CD4-positive, alpha-beta T cell treated with Interleukin-1 beta for 1 hour (primary cell): Measurements from ENCODE around the gene DSC2.
"Not testable (repeated sequence)": the region's sequence is repeated elsewhere in the genome, so short reads cannot be mapped to it uniquely, and the experiment has no call there.

ENCODE experiments used
- DNase-seq, 2 donors: peaks; one replicate each; pipeline ENCODE4 v3.0.0-alpha.2; 2020 to 2022

Gene DSC2

DNA sequence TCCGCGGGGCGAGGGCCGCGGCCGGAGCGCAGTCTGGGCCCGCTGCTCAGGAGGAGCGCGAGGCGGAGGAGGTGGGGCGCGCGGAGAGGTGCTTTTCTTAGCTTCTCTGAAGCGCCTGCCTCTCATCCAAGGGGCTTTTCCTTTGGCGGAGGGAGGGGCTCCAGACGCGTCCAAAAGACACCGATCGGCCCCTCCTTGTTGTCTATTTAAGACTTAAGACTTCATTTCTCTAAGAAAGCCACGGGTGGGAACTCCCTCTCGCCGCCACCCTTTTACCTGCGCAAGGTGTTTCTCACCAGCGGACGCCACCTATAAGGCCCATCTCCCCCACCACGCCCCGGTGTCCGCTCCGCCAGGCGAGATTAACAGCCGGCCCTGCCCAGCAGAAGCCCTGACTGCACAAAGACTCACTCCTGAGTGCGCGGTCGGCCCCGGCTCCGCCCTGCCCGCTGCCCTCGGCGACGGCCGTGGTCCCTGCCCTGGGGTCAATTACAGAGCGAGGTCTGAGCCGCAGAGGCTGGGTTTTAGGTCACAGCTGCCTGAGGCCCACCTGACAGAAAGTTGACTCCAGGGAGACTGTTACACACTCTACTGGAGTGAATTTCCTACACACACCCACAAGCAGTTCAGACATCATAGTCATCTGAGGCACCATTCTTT, at the start of gene DSC2:
Gene DSC2, minus strand, starts transcription at position 397 of the 660 bp plus-strand sequence. CDS start 450 bp downstream, outside the sequence.
- DNase-seq = no peak

DNA sequence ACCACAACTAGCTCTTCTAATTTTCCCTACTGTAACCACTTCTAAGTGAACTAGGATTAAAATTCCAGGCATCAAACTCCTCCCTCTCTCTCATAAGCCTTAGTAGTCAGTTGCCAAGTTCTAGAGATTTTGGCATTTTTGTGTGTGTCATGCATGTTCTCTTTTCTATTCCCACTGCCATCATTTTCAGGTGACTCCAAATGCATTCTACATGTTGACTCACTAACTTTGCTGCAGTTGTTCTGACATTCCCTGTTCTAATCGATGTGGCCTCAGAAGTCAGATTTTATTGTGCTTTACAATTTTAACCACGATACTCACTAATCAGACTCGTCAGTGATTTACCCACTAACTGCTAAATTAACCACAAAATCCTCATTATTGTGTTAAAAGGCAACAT, 47.1 kb upstream of the DSC2 start:
- DNase-seq = no peak

DNA sequence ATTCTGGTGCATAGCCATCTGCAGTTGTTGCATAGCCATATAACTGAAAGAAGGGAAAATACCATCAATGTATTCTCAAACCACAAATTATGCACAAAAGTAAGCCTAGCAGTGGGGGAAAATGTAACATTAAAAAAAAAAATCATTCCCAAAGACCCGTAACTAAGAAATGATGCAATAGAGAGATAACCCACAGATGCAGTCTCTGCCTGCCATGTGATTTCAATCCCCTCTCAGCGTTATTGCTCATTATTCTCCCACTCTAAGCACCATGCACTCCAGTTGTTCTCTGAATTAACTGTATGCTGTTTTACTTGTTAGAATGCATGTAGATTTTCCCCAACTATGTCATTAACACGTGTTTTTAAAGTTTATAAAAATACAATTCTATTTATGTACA, 46.4 kb upstream of the DSC2 start:
- DNase-seq = no peak

DNA sequence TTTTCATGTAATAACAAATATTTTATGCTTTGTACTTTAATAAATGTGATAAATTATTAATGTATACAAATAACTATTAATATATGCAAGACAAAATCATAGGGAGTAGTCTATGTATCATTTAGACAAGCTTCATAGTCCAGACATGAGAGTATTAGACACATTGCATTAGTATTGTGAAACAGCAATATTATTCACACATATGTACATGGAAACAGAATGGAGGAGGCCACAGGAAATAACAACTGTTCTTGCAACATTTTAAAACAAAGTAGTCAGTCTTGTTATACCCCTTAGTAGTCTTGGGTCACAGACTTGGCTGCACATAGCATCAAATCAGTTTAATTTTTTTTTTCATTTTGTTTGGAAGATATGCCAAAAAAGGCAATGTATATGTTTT, 44.6 kb upstream of the DSC2 start:
- DNase-seq = no peak

DNA sequence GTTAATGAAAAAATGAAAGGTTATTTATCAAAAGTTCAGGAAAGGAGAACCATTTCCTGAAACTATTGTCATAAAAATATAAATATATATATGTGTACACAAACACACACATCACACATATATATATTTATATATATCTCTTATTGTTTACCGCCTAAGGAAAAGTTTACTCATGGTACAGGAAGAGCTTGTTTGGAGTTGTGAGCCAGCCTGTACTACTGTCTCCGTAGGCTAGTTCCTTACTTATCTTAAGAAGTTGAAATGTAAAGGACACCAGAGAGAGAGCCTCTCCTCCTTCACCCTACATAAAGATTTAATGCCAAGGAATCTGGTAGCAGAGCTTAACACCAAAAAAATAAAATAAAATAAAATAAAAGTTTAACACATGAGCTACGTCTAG, 40.8 kb upstream of the DSC2 start:
- no peak for DNase-seq

DNA sequence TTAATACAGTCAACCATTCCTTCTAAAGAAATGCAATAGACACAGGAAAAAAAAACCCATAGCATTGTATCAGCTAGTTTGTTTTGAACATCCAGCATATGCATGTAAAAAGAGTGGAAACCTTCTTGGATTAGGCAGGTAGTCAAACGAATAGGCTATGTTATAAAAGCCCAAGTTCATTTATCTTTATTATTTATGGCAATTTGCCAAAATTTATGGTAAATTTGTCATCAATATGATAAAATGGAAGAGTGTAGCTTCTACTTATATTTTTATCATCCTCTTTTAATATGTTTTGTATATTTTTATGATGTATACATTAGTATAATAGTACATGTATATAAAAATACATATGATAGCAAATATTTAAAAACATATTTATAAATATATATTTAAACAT, 36.5 kb upstream of the DSC2 start:
- no peak for DNase-seq

DNA sequence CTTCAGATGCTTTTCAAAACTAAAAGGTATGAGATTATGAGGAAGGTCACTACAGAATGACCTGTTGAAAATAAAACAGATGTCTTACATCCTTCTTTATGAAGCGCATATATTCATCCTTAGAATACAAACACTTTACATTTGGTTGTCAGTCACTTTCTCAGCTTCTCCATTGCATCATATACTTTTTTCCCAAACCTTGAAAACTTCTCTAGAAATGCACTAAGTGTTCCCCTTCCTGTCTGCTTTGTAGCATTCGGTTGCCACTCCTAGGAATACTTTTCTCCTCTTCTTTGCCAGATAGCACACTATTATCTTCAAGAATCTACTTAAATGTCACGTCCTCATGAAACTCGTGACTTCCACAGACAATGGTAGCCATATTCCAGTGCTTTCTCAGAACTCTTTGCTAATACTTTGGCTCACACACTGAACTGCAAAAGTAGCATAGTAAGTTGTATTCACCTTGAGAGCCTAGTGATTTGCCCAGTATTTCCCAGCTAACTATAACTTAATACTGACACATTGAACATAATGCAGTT, 32.8 kb upstream of the DSC2 start:
- no peak for DNase-seq

DNA sequence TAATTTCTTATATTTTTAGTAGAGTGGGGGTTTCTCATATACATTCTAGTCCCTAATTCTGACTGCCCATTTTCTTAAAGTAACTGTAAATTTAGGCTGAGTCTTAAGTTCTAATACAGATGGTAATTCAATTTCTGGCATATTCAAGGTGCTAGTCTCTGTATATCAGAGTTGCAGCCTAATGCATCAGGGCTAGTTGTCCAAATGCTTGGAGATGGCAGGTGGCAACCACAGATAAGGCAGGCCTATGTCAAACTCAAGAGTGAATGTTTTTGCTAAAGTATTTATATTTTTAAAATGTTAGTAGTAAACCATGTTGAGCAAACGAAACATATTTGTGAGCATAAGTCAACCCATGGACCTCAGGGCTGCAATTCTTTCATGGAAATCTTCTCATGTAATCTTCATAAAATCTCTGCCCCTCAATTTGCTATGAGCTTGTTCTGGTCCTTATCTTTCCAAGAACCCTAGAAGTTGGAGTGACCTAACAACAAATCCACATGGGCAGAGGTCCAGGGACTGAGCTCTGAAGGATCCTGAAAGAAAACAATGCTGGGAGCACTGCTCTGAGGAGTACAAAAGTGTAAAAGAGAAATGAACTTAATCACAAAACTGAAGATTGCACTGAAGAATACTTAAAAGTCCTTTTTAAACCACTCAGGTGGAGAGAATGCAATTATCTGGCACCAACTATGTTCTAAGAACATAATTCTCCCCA, 27.3 kb upstream of the DSC2 start:
- no peak for DNase-seq

DNA sequence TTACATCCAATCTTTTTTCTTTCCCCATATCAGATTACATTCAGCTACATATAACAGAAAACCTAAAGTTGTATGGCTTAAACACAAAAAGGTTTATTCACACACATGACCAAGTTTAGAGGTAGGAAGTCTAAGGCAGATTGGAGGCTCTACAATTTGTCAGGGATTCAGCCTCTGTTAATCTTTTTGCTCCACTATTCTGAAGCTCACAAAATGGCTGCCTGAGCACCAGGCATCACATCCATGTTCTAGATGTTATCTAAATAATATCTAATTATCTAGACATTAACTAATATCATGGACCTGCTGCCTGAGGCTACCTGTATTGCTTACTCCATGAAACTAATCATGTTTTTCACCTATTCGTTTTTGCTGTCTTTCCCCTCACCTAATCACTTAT, 23.7 kb upstream of the DSC2 start:
- no peak for DNase-seq

DNA sequence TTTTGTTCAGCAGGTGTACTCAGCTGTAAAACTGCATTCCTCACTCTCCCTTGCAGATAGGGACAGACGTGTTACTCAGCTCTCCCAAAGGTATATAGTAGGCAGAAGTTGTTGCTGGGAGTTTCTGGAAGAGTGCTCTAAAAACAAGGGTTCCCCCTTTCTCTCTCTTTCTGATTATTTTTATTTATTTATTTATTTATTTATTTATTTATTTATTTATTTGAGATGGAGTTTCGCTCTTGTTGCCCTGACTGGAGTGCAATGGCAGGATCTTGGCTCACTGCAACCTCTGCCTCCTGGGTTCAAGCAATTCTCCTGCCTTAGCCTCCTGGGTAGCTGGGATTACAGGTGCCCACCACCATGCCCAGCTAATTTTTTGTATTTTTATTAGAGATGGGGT, 20.9 kb upstream of the DSC2 start:
- DNase-seq = not testable (repeated sequence)

DNA sequence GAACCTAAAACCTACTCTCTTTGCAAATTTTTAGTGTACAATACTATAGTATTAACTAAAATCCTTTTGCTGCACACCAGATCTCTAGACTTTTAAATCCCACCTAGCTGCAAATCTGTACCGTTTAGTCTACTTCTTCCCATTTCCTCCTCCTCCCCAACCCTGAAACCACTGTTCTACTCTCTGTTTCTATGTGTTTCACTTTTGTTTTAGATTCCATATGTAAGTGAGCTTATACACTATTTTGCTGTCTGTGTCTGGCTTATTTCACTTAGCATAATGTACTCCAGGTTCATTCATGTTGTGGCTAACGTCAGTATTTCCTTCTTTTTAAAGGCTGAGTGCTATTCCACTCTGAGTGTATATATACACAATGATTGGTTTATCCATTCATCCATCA, 18.4 kb upstream of the DSC2 start:
- DNase-seq = no peak

DNA sequence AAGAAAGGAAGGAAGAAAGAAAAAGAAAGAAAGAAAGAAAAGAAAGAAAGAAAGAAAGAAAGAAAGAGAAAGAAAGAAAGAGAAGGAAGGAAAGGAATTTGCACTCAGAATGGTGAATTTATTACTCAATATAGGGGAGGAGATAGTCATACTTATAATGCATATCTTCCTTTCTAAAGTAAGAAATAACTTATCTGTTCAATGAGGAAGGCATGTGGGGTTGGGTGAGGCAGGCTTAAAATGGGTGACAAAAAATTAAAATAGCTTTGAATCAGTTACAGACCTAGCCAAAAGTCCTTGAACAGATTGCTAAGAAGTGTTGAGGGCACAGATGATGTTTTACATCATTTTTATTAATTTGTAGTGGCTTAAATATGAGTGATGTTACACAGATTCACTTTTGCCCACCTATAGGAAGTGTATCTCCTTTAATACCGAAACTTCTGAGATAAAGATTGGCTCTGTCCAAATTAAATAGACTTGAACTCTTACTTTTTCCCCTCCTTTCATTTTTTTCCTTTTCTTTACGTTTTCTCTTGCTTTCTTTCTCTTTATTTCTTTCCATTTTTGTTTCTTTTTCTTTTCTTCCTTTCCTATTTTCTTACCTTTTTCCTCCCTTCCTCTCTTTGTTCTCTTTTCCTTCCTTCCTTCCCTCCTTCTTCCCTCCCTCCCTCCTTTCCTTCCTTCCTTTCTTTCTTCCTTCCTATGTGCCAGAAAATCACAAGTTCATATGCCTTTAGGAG, 14.8 kb upstream of the DSC2 start:
- DNase-seq = no peak

DNA sequence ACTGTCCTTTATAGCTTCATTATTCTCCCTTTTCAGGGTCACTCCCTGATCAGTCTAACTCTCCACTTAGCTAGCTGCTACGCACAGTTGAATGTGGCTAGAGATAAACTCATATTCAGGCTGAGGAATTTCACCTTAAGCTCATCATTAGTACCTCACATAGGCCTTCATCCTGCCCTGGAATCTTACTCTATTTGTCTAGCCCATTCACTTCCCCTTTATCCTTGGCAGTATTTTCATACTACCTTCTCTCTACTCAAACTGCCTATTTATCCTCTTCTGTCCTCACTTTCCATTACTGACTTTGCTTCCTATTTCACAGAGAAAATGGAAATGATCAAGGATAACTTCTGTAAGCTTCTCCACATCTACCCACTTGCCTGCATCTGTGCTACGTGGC, 10.6 kb upstream of the DSC2 start:
- DNase-seq = no peak

DNA sequence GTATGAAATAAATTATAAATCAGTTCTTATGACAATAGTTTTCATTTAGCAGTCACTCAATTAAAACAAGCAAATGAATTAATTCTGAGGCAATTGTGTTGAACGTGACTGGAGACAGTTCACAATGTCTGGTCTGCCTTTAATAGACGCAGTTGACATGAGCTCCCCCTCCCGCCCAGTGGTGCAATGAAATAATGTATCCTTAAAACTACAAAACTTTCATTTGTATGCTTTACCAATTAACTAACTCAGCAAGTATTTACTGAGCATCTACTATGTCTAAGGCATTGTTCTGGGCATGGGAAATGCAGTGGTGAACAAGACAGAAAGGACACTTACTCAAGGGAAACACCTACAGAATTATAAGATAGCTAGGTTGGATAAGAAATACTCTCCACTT, 3.5 kb upstream of the DSC2 start:
- DNase-seq = no peak

DNA sequence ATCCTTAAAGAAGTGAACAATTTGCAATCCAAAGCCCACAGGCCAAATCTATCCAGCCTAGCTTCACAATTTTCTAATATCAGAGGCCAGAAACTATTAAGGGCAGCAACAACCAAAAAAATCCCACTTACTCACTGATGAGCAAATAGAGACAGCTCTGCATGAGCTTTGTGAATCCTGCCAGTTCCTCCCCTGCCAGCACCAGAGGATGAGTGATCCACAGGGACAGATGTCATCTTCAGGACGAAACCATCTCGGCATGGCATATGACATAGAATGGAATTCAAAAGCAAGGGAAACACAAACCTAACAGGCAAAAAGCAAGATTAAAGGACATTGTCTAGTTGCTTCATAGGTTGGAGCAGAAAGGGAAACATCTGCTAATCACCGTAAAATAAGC, 2.2 kb upstream of the DSC2 start:
- no peak for DNase-seq

DNA sequence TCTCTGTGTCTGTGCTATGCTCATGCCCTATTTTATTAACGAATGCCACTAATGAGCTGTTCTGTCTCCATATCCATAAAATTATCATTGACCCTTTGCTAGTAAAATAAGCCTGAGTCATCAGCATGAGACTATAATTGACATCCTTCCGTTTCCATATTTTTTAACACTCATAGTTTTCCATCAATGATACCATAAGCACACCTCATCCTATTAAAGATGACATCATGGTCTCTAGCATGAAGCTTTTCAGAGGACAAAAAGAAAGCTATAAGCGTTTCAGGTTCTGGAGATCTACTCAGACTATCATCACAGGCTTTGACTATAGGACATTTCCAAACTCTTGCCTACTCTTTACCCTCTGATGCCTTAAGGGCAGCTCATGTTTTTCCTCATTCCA, 1.2 kb upstream of the DSC2 start:
- DNase-seq = no peak

DNA sequence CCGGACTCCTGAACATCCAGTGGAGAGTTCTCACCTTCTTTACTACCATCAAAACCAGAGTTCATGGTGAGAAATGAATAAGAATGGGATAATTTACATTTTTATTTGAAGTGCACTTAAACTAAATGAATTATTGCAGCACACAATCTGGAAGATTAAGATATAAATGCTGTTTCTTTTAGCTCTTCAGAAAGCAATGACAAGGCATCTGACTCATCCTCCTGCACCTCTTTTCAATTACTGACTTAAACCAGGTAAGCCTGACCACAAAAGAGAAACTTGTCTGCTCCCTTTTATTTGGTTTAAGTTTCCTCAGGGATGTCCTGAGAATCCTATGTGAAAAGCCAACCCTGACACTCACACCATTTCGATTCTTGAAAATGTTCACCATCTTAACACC, 720 bp upstream of the DSC2 start:
- DNase-seq = no peak

DNA sequence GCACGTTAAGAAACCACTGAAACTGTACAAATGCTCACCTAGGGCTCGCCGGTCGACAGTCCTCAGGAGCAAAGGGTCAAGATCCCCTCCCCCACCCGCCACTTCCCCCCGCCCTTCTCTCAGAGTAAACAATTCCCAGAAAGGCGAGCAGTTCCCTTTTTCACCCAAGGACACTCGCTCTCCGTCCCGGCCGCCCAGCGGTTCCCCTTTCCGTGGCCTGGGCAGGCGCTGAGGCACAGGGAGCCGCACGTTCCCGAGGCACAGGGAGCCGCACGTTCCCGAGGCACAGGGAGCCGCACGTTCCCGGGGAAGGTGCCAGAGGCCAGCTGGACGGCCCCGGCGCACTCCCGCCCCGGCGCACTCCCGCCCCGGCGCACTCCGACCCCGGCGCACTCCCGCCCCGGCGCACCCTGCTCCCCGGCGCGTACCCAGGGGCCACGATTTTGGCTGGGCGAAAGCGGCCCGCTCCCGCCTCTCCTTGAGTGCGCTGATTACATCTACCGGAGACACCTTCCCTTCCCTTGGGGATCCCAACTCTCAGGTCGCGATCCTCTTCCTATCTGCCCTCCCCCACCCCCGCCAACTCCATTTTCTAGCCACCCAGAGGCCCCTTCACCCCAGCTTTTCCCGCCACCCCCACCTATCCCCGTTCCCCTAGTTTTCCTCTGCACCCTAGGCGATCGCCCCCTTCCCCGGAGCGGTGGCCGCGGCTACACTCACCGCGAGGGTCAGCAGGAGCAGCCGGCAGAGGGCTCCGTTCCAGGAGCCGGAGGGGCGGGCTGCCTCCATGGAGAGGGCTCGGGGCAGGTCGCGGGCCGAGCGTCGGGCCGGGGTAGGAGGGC, 817 bp downstream of the DSC2 start:
- peak in 1 of 2 donors; percentile 35 for DNase-seq

DNA sequence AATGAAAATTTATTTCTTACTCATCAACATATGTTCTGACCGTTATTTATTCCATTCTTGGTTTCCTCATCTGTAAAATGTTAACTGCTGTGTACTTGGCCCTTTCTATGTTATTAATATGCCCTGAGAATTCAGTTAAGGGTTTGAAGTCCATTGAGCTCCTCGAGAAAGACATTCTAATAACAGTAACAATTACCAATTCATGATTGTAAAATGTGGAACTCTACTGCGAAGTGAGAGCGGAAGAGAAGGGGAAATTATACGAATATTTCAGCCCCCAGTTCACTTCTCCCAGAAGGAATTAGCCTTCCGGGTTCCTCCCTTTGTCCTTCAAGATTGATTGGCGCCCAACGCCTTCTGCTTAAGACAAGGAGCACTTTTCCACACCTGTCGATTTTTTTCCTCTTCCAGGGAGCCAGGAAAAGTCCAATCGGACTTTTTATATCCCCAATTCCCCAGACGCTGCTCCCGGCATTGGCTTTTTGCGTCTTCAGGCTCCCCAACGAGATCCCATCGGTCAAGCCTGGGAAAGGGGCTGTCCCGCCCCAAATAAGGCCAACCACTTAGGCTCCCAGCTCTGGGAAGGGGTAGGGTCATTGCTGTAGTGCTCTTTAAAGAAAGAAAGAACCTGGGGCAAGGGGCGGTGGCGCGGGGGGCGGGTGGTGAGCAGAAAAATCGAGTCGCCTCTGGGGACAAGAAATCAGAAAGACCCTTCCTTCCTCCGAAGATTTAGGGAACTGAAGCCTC, 1.6 kb downstream of the DSC2 start:
- DNase-seq = no peak

DNA sequence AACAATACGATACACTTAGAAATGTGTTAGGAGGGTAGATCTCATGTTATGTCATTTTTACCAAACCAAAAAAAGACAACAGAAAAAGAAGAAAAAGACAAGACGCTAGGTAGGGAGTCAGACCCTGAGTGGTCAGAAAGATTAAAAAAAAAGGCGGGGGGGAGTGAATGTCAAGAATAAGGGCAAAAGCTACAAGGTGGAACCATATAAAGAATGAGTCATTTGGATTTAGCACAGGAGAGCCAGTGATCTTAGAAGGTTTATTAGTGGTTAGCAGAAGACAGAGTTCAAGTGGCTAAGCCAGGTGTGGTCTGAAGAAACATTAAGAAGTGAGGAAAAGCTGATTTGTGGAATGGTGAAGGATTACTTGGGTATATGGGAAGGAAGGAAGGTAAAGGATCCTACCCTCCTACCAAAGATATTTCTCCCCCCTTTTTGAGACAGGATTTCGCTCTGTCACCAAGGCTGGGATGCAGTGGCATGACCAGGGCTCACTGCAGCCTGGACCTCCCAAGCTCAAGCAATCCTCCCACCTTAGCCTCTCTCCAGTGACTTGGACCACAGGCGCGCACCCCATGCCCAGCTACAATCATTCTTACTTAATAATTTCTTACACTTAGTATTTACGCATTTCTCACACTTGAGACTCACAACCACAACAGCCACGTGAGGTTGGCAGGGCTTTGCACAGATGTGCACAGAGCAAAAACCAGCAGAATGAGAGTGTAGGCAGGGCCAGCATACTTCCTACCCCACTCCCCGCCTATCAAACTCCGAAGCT, 2.6 kb downstream of the DSC2 start:
- DNase-seq = no peak

DNA sequence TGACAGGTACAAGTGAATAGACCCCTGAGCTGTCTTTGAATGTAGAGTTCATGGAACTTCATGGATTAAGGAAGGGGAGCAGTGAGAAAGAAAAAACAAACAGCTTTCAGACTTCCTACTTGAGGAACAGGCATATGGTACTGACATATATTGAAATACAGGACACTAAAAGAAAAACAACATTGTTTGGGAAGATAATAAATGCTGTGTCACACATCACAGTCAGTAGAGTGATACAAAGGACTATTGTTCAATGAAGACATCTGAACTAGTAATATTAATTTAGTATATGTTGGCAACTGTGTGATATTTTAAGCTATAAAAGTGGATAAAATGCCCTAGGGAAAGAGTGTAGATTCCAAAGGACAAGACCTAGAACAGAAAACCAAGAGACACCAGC, 3.3 kb downstream of the DSC2 start:
- DNase-seq = no peak
